HTERT RPE-1 (cell line): ENCODE data around the gene SDF4.
"Not testable (repeated sequence)": the region's sequence is repeated elsewhere in the genome, so short reads cannot be mapped to it uniquely, and the experiment has no call there.

ENCODE experiments used
- in situ Hi-C: fragments of 300-500 bp; cut with MboI; formaldehyde crosslinking; loops from 4 replicates; pipeline ENCODE4 v1.14.3; 2020; ENCODE audit warnings: low sequenced_read_pairs

Gene SDF4

DNA sequence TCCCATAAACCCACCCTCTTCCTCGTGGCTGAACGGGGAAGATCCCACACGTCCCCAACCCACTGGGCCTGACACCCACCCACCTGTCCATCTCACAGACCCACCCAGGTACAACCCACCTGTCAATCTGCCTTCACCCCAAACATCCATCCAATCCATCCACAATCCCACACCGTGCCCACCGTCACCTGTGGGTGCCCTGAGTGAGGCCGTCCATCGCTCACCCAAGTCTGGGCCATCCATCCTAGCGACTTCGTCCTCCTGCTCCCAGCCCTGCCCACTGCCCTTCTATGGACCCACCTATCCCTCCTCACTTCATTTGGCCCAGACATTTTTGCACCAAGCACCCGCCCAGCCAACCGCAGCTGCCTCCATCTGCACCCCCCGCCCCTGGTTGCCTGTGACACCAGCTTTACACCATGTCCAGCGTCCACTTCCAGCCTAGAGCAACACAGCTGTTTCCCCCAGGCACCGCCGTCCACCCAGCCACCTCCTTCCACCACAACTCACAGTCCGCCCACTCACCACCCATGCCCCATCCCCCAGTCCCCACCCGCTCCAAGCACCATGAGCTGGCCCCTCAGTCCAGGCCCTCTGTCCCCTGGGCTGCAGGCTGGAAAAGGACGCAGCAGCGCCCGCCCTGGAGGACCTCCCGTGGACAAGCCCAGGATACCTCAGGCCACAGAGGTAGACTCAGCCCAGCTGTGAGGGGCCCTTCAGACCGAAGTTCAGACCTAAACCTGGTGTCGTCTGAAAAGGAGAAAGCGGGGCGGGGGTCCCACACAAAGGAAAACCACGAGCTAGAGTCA lies 50.5 kb downstream of the SDF4 start:
- in situ Hi-C loops = no loop called here

DNA sequence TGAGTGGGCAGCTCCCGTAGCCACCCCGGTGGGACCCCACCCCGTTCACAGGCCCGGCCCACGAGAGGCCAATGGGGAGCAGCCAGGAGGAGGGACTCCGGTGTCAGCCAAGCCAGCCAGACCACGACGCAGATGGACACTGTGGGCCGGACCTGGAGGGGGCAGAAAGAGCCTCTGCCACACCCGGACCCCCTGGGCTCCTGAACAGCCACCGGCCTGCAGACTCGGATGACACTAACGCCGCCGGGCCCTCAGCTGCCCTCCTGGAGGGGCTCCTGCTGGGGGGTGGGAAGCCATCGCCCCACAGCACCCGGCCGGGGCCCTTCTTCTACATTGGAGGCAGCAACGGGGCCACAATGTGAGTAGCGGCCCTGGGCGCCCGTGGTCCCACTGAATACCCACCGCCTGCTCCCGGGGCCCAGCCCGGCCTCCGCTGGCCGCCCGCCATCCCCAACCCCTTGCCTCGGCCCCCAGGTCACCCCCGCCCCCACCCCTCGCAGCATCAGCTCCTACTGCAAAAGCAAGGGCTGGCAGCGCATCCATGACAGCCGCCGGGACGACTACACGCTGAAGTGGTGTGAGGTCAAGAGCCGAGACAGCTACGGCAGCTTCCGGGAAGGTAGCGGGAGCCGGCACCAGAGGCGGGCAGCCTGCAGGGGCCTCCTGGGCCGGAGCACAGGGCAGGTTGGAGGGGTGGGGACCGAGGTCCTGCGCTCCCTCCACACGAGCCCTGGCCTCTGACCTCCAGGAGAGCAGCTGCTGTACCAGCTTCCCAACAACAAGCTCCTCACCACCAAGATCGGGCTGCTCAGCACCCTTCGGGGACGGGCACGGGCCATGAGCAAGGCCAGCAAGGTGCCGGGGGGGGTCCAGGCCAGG lies 51.6 kb downstream of the SDF4 start:
- in situ Hi-C loops = no loop called here

DNA sequence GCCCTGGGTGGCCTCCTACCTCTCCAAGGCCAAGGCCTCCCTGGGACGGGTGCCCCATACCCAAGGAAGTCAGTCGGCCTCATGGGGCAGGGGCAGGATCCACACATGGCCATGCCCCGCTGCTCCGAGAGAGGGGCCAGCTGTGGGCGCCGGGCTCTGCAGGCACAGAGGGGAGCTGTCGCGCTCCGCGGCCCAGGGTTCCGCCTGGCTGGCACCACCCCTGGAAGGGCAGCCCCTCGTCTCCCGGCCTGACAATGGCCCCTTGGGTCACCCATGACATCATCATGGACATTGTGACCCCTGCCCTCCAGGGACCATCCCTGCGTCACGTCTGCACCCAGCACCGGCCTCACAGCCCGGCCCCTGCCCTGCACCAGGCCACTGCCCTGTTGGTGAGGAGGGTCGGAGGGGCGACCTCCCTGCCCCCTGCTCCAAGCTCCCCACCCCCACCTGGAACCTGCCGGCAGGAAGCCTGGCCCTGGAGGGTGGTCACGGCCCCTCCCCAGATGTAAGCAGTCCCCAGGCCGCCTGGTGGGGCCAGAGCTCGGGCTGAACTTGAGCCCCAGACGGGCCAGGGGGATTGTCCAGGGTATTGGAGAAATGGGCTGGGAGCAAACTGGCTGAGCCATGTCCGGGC lies 52.3 kb downstream of the SDF4 start:
- in situ Hi-C loops = no loop called here

DNA sequence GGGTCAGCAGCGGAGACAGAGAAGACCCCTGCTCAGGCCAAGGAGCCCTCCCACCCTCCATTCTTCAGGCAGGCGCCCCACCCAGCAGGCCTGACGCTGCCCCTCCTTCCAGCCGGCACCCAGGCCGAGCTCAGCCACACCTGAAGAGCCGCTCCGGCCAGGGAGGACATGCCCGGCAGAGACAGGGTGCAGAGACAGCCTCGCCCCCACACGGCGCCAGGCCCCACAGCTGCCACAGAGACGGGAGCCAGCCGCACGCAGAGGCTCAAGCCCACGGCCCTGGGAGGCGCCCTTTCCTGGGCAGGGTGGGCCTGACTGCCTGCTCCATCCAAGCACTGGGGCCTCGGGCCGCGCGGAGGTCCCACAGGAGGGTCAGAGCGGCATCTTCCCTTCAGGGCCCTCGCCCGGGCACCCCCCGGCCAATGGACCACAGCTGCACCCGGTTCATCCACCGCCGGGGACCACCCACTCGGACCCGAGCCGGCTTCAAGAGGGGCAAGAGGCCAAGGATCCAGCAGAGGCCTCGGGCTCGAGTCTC lies 52.9 kb downstream of the SDF4 start:
- in situ Hi-C loops = no loop called here

DNA sequence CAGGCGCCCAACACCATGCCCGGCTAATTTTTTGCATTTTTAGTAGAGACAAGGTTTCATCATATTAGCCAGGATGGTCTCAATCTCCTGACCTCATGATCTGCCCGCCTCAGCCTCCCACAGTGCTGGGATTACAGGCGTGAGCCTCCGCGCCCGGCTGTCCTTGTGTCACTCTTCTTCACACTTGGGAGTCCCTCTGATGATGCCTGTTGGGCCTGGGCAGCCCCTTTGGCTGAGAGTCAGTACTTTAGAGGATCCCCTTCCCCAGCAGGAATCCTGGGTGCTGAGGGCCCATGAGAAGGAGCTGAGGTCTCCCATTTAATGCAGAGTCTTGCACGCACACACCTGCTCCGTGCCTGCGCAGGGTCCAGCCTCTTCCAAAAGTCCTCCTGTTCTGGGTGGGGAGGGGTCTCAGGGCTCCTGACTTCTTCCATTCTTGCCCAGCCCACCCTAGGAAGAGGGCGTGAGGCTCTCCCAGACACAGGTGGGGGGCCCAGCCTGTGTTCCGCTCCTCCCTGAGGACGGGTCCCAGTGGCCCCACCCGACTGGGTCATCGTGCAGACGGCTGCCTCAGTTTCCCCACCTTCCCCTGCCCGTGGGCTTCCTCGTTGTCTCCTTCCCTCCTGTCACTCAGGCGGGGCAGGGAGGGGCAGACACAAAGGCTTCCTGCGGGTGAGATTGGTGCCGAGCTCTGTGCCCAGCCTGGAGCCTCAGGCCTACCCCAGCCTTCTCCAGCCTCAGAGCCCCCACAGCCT lies 54.2 kb downstream of the SDF4 start:
- in situ Hi-C loops = no loop called here

DNA sequence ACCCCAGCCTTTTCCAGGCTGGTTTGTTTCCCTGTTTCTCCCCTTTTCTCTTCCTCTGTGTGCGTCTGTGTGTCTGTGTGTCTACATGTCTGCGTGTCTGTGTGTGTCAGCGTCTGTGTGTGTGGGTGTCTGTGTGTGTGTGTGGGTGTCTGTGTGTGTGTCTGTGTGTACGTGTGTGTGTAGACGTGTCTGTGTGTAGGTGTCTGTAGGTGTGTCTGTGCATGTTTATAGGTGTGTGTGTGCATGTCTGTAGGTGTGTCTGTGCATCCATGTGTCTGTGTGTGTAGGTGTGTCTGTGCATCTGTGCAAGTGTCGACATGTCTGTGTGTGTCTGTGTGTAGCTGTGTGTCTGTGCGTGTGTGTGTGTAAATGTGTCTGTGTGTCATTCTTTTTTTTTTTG lies 54.9 kb downstream of the SDF4 start:
- in situ Hi-C loops = no loop called here

DNA sequence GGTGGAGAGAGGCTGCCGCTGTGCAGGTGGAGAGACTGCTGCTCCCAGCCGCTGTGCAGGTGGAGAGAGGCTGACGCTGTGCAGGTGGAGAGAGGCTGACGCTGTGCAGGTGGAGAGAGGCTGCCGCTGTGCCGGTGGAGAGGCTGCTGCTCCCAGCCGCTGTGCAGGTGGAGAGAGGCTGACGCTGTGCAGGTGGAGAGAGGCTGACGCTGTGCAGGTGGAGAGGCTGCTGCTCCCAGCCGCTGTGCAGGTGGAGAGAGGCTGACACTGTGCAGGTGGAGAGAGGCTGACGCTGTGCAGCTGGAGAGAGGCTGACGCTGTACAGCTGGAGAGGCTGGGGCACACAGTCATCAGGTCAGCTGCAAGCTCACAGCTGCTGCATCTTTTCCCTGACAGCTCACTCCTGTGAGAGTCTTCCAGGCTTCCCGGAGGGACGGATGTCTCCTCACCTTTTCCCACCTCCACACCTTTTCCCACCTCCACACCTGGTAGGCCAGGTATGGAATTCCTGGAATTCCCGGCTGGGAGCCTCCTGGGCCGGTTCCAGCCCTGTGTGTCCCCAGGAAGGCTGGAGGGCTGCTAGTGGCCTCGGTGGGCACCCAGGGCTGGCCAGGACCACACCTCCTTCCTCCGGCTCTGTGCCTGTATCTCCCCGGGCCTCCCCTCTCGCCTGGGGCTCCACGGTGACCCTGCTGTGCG lies 55.6 kb downstream of the SDF4 start:
- in situ Hi-C loops = not testable (repeated sequence)

DNA sequence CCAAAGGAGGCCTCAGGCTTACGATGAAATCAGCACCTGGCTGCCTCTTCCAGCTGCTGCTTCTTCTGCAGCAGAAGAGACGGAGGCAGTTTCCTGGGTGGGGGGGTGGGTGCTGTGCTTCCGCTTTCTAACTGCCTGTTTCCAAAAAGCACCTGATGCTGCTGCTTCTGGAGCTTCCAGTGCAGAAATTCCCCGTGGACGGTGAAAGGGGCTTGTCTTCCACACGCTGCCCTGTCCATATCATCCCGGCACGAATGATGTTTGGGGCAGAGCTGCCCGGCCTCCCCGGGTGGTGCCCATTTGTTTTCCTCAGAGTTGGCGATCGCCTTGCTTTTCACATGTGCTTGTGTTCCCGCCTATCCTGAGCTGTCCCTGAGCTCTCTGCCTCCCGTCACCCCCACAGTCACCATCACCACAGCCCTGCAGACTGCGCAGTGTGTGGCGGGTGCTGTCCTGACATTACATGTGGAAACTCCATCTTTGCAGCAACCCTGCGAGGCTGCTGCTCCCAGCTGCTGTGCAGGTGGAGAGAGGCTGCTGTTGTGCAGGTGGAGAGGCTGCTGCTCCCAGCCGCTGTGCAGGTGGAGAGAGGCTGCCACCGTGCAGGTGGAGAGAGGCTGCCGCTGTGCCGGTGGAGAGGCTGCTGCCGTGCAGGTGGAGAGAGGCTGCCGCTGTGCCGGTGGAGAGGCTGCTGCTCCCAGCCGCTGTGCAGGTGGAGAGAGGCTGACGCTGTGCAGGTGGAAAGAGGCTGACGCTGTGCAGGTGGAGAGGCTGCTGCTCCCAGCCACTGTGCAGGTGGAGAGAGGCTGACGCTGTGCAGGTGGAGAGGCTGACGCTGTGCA lies 56.4 kb downstream of the SDF4 start:
- in situ Hi-C loops = no loop called here

DNA sequence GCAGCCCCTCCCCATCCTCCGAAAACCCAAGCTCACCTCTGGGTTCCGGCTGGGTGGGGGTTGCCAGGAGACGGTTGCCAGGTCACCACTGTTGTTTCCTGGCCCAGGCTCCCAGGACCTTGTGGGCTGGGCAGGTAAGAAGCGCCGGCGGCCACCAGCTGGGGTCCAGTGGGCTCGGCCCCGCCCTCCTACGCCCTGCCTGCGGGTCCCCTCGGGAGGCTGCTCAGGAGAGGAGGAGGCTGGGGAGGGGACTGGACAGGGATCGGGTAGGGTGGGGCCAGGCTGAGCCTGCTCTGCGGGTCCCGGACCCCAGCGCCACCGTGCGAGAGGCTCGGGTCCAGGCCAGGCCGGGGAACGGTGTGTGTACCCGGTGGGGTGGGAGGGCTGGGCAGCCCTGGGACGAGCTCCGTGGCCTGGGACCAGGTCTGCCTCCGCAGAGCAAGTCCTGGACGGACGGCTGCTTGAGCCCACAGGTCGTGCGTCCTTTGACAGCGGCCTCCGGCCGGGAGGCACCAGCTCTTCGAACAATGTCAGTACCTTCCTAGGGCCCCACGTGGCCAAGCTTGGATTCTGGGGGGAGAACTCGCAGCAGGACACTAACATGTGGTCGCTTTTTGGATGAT lies 57.9 kb downstream of the SDF4 start, which contains the start of gene TTLL10:
TTLL10 (plus strand) TSS at position 88 of the 623 bp plus-strand sequence. CDS start 5,336 bp downstream, outside the sequence.
- in situ Hi-C loops = no loop called here

DNA sequence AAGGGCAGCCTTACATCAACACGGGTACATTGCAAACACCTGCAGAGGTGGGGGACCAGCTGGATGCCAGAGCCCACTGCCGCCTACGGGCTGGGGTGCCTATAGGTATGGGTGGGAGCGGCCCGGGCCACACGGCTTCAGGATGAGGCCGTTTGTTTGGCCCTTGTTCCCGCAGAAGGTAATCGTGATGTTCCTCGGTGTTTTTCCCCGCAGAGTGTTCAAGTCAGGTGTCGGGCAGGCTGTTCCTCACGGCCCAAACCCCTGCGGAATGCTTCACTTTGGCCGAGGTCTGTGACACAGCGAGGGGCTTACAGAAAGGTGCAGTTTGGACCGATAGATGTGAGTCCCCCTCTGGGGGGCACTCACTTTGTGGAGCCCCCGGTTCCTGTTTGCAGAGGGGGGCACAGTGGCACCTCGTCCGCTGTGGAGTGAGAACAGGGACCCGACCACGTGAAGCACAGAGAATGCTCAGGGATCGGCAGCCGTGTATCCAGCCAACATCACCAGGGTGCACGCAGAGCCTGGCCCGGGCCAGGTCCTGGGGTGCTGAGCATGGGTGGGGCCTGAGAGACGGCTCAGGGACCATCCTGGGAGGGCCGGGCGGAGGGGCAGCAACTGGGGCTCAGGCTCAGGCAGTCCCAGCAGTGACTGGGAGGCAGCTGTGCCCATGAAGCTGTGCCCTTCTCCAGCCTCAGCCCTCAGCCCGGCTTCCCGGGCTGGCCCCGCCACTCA lies 58.6 kb downstream of the SDF4 start:
- in situ Hi-C loops = no loop called here

DNA sequence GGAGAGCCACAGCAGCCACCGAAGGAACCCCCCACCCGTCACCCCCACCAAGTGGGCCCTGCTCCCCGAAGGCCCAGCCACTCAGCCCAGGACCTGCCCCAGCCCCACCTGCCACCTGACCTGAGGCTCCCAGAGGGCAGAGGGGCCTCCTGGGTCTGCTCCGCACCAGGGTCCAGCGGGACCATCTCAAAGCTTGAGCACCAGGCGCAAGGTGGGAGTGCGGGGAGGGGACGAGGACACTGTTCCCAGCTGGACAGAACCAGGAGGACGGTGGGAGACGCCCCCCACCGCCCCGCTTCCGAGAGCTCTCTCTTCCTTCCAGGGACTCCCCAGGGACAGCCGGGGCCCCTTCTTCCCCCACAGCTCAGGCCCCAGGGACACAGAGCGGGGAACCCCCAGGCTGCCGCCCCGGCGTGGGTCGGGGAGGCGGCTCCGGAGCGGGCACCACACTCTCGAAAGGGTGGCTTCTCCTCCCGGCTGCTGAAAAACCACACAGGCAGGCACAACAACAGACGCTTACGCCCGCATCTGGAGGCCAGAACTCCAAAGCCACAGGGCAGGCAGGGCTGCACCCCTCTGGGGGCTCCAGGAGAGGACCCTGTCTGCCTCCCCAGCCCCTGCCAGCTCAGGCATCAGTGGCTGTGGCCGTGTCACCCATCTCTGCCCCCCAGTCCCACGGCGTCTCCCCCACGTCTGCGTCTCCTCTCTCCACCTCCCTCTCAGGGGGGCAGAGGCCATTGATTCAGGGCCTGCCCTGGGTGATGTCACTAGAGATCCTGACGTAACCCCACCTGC lies 60.1 kb downstream of the SDF4 start:
- in situ Hi-C loops = no loop called here

DNA sequence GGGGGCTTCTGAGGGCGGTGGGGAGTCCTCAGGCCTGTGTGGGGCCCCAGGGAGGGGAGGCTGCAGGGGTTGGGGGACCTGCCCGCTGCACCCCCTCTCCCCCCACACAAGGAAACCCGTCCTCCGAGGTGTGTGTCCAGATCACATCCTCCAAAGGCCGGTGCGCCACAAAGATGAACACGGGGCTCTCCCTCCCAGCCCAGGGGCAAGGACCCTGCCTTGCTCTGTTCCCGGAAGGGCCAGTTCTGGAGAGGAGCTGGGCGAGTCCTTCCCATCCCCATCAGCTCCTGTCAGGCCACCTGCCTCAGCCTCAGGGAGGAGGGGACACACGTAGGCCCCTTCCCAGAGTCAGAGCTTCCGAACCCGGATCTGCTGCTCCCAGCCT lies 60.6 kb downstream of the SDF4 start:
- in situ Hi-C loops = no loop called here

DNA sequence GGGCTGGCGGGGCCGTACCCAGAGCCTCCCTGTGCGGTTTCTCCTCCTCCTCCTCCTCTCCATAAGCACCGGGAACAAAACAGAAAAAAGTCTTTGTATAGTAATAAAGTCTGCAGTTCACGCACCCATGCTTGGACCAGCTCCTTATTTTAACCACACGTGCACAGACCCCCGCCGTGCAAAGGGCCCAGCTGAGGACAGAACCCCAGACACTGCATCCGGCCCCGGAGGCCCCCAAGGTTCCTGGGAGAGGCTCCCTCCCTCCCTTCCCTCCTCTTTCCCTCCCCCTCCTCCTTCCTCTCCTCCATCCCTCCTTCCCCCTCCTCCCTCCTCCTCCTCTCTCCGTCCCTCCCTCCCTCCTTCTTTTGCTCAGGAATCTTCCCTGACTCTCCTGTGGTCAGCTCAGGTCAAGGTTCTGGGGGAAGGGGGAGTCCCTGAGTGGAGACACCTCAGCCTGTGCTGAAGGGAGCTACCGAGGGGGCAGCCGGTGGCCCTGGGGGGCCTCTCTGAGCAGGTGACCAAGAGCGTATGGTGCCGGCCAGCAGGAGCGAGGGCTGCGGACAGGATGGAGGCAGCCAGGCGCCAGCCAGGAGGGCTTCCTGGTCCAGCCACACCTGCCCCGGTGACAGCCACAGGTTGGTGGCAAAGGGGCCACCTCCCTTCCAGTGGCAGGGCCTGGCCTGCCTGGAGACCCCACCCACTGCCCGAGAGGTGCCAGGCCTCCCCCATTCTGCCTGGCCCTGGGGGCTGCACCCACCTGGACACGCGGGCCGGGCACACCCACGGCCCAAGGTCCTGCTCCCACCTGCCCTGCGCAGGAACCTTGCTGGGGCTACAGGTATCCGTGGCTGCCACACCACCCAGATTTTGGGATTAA lies 61.3 kb downstream of the SDF4 start:
- in situ Hi-C loops = no loop called here

DNA sequence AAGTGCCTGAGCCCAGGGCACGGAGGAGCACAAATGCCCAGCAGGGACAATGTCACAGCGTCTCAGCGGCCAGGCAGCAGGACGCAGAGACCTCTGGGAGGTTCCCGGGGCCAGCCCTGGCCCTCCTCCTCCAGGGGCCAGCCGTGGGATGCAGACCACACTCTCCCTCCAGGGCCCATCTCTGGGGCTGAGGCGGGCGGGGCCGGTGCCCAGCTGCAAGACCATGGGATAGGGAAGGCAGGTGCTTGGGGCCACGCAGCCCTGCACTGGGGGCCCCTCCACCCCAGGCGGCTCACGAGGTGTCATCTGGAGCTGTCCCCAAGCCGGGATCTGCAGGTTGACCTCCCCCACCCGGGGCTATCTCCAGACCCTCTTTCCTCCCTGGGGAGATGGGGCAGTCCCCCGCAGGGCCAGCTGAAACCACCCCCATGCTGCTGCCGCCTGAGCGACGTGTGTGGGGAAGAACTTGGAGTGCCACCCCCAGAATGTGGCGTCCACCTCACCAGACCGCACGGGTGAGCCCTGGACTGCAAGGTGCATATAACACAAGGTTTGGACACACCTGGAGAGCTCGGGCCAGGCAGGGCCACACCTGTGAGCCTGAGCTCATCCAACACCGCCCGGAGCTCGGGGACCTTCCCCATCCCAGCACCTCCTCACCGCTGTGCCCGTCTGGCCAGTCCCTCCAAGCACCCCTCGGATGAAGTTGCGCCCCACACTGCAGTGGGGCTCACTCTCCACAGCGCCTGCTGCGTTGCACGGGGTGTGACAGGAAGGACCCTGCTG lies 62.2 kb downstream of the SDF4 start:
- in situ Hi-C loops = no loop called here
